A549 (cell line): ENCODE measurements around the gene ENO4. TPM values are rescaled to one million over a fixed set of nuclear protein-coding genes. Genes with fewer than 3 reads are reported as not detected.
A peak's percentile ranks its signal among the peaks of the same experiment; 100 is the strongest.

ENCODE experiments used
- ATAC-seq, 2 experiments: fragments of 200-7000 bp in 1 of 2; fragments of >200 bp in 1 of 2; cut with Nextera tagmentation in 1 of 2; cut with Tn5 transposase in 1 of 2; 3 replicates each; pipeline versions ENCODE4 v1.8.0 to v1.9.1; 2018 to 2020; ENCODE audit warnings: mild to moderate bottlenecking in 1 of 2, moderate library complexity in 1 of 2
- CTCF ChIA-PET: fragments of 300-600 bp; sonication (Branson Sonifier 250); formaldehyde crosslinking; extraction: SDS; loops from one replicate; lab custom pipeline; 2021; ENCODE audit warnings: antibody characterized with exemption, inconsistent platforms; lab: Yijun Ruan, JAX
- POLR2A ChIA-PET: fragments of 350-600 bp; formaldehyde crosslinking; extraction: SDS; loops from one replicate; lab custom pipeline; 2021; ENCODE audit warnings: antibody characterized with exemption, inconsistent platforms; lab: Yijun Ruan, JAX
- DNase-seq, 2 experiments: peaks; one replicate each; pipeline versions ENCODE4 v3.0.0 to v3.0.0-alpha.2; 2011 to 2016; ENCODE audit warnings: low read depth in 1 of 2, low spot score in 1 of 2
- FAIRE-seq: peaks from 2 replicates; lab custom pipeline; 2011; peaks lifted over from hg19 to GRCh38; lab: Jason Lieb, UNC
- H3K27ac ChIP-seq, 2 experiments: fragments of >200 bp; sonication (Bioruptor Twin); formaldehyde crosslinking; 3 replicates each; pipeline ENCODE4 v1.5.1; 2016 to 2017
- H3K4me1 ChIP-seq: fragments of >200 bp; sonication (Bioruptor Twin); formaldehyde crosslinking; 3 replicates; pipeline ENCODE4 v1.6.1; 2016
- H3K4me2 ChIP-seq: fragments of >200 bp; sonication (Bioruptor Twin); formaldehyde crosslinking; 3 replicates; pipeline ENCODE4 v1.6.1; 2016
- H3K4me3 ChIP-seq: fragments of >200 bp; sonication (Bioruptor Twin); formaldehyde crosslinking; 3 replicates; pipeline ENCODE4 v1.5.1; 2016
- H3K9me3 ChIP-seq: fragments of >200 bp; sonication (Bioruptor Twin); formaldehyde crosslinking; 3 replicates; pipeline ENCODE4 v1.6.1; 2016
- CBX8 ChIP-seq: fragments of 200-600 bp; sonication (generic); IDR thresholded peaks from 2 replicates; pipeline ENCODE4 v1.6.1; 2016
- CEBPB ChIP-seq, 2 experiments: fragments of >200 bp in 1 of 2; sonication (Bioruptor Twin) in 1 of 2; formaldehyde crosslinking in 1 of 2; IDR thresholded peaks; 2 replicates each; pipeline ENCODE4 v1.6.1; 2012 to 2016
- CHD2 ChIP-seq: fragments of 150-350 bp; IDR thresholded peaks from 2 replicates; pipeline ENCODE4 v1.6.1; 2014; ENCODE audit warnings: low read length; ENCODE audit not compliant: partially characterized antibody
- EHF ChIP-seq: fragments of 250-450 bp; sonication (Bioruptor Pico); IDR thresholded peaks from 2 replicates; pipeline ENCODE4 v1.5.0; 2020; ENCODE audit warnings: mild to moderate bottlenecking
- EHMT2 ChIP-seq: fragments of 200-600 bp; sonication (generic); IDR thresholded peaks from 2 replicates; pipeline ENCODE4 v1.6.1; 2016; ENCODE audit warnings: antibody characterized with exemption, low read depth, mild to moderate bottlenecking, moderate library complexity
- ESRRA ChIP-seq: fragments of 150-350 bp; IDR thresholded peaks from 2 replicates; pipeline ENCODE4 v1.6.1; 2014; ENCODE audit warnings: mild to moderate bottlenecking, low read length, borderline replicate concordance
- FOSB ChIP-seq: fragments of 250-450 bp; sonication (Bioruptor Pico); IDR thresholded peaks from 2 replicates; pipeline ENCODE4 v1.5.0; 2020; ENCODE audit warnings: mild to moderate bottlenecking, moderate library complexity
- KDM5A ChIP-seq: fragments of 200-600 bp; sonication (generic); IDR thresholded peaks from 2 replicates; pipeline ENCODE4 v1.6.1; 2016; ENCODE audit warnings: antibody characterized with exemption, mild to moderate bottlenecking
- MAFK ChIP-seq: fragments of 450-650 bp; IDR thresholded peaks from 2 replicates; pipeline ENCODE4 v1.6.1; 2014; ENCODE audit not compliant: partially characterized antibody
- MAZ ChIP-seq: fragments of 150-350 bp; IDR thresholded peaks from 2 replicates; pipeline ENCODE4 v1.6.1; 2014; ENCODE audit warnings: antibody characterized with exemption, low read depth, low read length, borderline replicate concordance
- MYC ChIP-seq: IDR thresholded peaks from 2 replicates; pipeline ENCODE4 v1.6.1; 2012; ENCODE audit warnings: mild to moderate bottlenecking, inconsistent platforms, low read length, improper control_type of control experiment, borderline replicate concordance
- NFE2L2 ChIP-seq: fragments of 150-350 bp; conservative IDR thresholded peaks from 2 replicates; pipeline ENCODE4 v1.6.1; 2014; ENCODE audit warnings: low read length
- RNF2 ChIP-seq: fragments of 200-600 bp; sonication (generic); IDR thresholded peaks from 2 replicates; pipeline ENCODE4 v1.6.1; 2016; ENCODE audit warnings: low read depth, mild to moderate bottlenecking, antibody characterized with exemption, moderate library complexity, borderline replicate concordance
- SMC3 ChIP-seq: fragments of >200 bp; sonication (Bioruptor Twin); formaldehyde crosslinking; IDR thresholded peaks from 3 replicates; pipeline ENCODE4 v1.6.1; 2018; ENCODE audit warnings: inconsistent platforms
- TP53 ChIP-seq: fragments of 250-450 bp; sonication (Bioruptor Pico); IDR thresholded peaks from 2 replicates; pipeline ENCODE4 v1.5.0; 2021; ENCODE audit warnings: mild to moderate bottlenecking, moderate library complexity
- WGBS: methylation state at CpG from one replicate; pipeline ENCODE4 v1.1.6; 2017; ENCODE audit errors: missing lambda C conversion rate; 5-methylcytosine and 5-hydroxymethylcytosine counted together
- polyA plus RNA-seq, 4 experiments: library from polyadenylated mRNA; depleted of rRNA in 3 of 4; stranded (reverse); fragments of >200 nt; fragmentation: RNase III in 1 of 4; extraction: RNeasy Plus Mini Kit Qiagen cat#74134 plus additional on column Dnase treatment in 1 of 4; gene quantifications; 2 replicates in 3 of 4; 3 replicates in 1 of 4; pipeline ENCODE4 v1.2.3, GENCODE V29; 2011 to 2017
- TF ChIP-seq, protein P1 (sequence below): IDR thresholded peaks from 2 replicates; pipeline ENCODE4 v1.6.1; 2012
- TF ChIP-seq, protein P2 (sequence below): fragments of >200 bp; sonication (Bioruptor Twin); formaldehyde crosslinking; IDR thresholded peaks from 3 replicates; pipeline ENCODE4 v1.6.1; 2016
- TF ChIP-seq, protein P3 (sequence below): fragments of 250-450 bp; sonication (Bioruptor Pico); IDR thresholded peaks from 2 replicates; pipeline ENCODE4 v1.5.0; 2021; ENCODE audit warnings: mild to moderate bottlenecking, moderate library complexity, borderline replicate concordance
- TF ChIP-seq, protein P4 (sequence below): fragments of >200 bp; sonication (Bioruptor Twin); formaldehyde crosslinking; IDR thresholded peaks from 3 replicates; pipeline ENCODE4 v1.5.1; 2016
- TF ChIP-seq, protein P5 (sequence below): fragments of 250-450 bp; sonication (Bioruptor Pico); IDR thresholded peaks from 2 replicates; pipeline ENCODE4 v1.5.0; 2020; ENCODE audit warnings: low read depth, mild to moderate bottlenecking, moderate library complexity
- TF ChIP-seq, protein P6 (sequence below): fragments of >200 bp; sonication (Bioruptor Twin); formaldehyde crosslinking; IDR thresholded peaks from 2 replicates; pipeline ENCODE4 v1.6.1; 2016

Gene ENO4
- polyA plus RNA-seq, 2 of the 4 experiments (the other 2 are of a cell fraction), result 0.39 to 0.47 TPM

DNA sequence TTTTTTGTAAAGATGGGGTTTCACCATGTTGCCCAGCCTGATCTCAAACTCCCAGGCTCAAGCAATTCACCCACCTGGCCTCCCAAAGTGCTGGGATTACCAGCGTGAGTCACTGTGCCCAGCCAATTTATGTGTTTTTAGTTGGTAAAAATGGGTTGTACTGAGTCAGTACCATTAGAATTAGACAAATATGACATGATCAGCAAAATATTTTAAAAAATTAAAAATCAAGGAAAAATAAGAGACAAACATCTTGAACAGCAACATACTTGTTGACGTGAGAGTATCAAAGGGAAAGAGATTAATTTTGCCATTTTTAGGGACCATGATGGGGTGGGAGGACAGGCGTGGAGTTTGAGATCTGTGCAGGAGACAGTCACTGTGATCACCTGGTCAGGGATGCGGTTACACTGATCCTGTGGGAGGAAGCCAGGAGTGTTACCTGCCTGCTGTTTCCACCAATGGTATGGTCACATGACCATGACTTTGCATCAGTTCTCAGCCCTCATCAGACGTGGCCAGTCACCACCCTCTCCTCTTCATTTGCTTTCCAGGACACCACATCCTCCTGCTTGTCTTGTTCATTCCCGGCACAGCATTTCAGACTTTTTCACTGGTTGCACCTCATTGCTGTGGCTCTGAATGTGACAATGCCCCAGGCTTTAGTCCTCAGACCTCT lies 29.2 kb upstream of the ENO4 start:
- no peak for FAIRE-seq
- Histone ChIP-seq H3K4me2 (no peak overlapping the region), H3K4me3 (no peak overlapping the region), H3K27ac (no peak overlapping the region), H3K4me1 (no peaks in the 10 kb centered on the region), H3K9me3 (no peaks in the 10 kb centered on the region)
- 73% methylated on average over 6 of the region's 6 CpGs for WGBS
- no peak for DNase-seq
- ChIA-PET CTCF (no interaction called here), POLR2A (no interaction called here)
- no peak for TF ChIP-seq FOSB (CRISPR knock-in tag)
- TF ChIP-seq MAFK, result peak; percentile 67
- ATAC-seq, result no peak

DNA sequence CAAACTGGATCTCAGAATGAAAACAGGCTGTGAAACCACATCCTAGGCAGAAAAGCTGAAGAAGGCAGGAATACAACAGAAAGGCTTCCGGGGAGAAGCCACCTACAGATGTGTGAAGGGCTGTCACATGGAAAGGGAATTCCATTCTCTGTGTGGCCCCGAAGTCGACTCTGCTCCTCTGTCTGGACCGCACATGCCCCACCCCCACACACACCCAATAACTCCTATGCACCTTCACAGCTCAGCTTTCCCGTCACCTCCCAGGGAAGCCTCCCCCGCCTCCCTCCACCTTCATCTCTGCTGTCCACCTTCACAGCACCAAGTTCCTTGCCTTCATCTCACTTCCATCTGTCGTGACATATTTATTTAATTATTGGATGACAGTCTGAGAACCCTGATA lies 23.4 kb upstream of the ENO4 start:
- 0 out of 3 replicates have a peak, but pooled peaks cover 3% of the 10 kb centered on the region for H3K4me1 ChIP-seq
- TF ChIP-seq NFE2L2, result no peak
- TF ChIP-seq, all 56 proteins: peak for 0
- DNase-seq (no peak), ATAC-seq (no peak), FAIRE-seq (no peak)
- no peak overlapping the region for H3K27ac ChIP-seq
- no peak overlapping the region for H3K4me2 ChIP-seq
- H3K4me3 ChIP-seq, result no peak overlapping the region
- 70% methylated on average over 7 of the region's 7 CpGs for WGBS
- ChIA-PET CTCF (no interaction called here), POLR2A (no interaction called here)
- no peaks in the 10 kb centered on the region for H3K9me3 ChIP-seq

DNA sequence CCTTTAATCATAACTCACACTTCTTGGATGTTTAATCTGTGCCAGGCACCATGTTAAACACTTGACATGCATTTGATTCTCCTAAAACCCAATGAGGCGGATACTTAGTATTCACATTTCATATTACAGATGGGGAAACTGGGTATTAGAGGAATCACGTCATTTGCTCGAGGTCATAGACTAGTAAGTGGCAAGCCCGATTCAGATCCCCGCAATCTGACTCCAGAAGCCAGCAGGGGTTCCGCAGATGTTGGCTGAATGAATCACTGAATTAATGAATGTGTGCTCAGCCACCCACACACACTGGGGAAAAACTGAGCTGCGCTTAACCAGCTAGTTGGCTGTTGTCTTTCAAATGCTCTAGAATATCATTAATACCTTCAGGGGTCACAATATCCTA lies 22.5 kb upstream of the ENO4 start:
- no peak overlapping the region for H3K27ac ChIP-seq
- no peak overlapping the region for H3K4me2 ChIP-seq
- WGBS, result 67% methylated on average over 7 of the region's 7 CpGs
- no peak overlapping the region for H3K4me3 ChIP-seq
- H3K9me3 ChIP-seq, result no peaks in the 10 kb centered on the region
- peak in 1 of 2 experiments; percentile 24; a peak in 2 of 6 replicates for ATAC-seq
- 0 out of 3 replicates have a peak, but pooled peaks cover 3% of the 10 kb centered on the region for H3K4me1 ChIP-seq
- DNase-seq, result no peak
- POLR2A ChIA-PET, result no interaction called here
- FAIRE-seq, result no peak
- CTCF ChIA-PET, result interaction anchor here (0.8 to 2.2 kb wide), 9 partner anchors 8 to 342 kb away, joined by 3 to 11 read pairs (median 5); no protein-coding TSS in a partner anchor
- TF ChIP-seq, protein P1, sequence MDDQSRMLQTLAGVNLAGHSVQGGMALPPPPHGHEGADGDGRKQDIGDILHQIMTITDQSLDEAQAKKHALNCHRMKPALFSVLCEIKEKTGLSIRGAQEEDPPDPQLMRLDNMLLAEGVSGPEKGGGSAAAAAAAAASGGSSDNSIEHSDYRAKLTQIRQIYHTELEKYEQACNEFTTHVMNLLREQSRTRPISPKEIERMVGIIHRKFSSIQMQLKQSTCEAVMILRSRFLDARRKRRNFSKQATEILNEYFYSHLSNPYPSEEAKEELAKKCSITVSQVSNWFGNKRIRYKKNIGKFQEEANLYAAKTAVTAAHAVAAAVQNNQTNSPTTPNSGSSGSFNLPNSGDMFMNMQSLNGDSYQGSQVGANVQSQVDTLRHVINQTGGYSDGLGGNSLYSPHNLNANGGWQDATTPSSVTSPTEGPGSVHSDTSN, result no peak
- TF ChIP-seq NFE2L2 (no peak), EHMT2 (no peak), CEBPB (IDR thresholded peaks at IDR 0.05) (no peak), MYC (no peak), EHF (CRISPR knock-in tag) (no peak), MAZ (no peak), ESRRA (no peak), CHD2 (no peak), RNF2 (no peak), TP53 (CRISPR knock-in tag) (no peak), KDM5A (no peak), SMC3 (no peak), CBX8 (no peak)
- TF ChIP-seq, protein P2, sequence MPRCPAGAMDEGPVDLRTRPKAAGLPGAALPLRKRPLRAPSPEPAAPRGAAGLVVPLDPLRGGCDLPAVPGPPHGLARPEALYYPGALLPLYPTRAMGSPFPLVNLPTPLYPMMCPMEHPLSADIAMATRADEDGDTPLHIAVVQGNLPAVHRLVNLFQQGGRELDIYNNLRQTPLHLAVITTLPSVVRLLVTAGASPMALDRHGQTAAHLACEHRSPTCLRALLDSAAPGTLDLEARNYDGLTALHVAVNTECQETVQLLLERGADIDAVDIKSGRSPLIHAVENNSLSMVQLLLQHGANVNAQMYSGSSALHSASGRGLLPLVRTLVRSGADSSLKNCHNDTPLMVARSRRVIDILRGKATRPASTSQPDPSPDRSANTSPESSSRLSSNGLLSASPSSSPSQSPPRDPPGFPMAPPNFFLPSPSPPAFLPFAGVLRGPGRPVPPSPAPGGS, result no peak
- TF ChIP-seq, protein P3, sequence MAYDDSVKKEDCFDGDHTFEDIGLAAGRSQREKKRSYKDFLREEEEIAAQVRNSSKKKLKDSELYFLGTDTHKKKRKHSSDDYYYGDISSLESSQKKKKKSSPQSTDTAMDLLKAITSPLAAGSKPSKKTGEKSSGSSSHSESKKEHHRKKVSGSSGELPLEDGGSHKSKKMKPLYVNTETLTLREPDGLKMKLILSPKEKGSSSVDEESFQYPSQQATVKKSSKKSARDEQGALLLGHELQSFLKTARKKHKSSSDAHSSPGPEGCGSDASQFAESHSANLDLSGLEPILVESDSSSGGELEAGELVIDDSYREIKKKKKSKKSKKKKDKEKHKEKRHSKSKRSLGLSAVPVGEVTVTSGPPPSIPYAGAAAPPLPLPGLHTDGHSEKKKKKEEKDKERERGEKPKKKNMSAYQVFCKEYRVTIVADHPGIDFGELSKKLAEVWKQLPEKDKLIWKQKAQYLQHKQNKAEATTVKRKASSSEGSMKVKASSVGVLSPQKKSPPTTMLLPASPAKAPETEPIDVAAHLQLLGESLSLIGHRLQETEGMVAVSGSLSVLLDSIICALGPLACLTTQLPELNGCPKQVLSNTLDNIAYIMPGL (CRISPR knock-in tag), result no peak
- TF ChIP-seq, protein P4, sequence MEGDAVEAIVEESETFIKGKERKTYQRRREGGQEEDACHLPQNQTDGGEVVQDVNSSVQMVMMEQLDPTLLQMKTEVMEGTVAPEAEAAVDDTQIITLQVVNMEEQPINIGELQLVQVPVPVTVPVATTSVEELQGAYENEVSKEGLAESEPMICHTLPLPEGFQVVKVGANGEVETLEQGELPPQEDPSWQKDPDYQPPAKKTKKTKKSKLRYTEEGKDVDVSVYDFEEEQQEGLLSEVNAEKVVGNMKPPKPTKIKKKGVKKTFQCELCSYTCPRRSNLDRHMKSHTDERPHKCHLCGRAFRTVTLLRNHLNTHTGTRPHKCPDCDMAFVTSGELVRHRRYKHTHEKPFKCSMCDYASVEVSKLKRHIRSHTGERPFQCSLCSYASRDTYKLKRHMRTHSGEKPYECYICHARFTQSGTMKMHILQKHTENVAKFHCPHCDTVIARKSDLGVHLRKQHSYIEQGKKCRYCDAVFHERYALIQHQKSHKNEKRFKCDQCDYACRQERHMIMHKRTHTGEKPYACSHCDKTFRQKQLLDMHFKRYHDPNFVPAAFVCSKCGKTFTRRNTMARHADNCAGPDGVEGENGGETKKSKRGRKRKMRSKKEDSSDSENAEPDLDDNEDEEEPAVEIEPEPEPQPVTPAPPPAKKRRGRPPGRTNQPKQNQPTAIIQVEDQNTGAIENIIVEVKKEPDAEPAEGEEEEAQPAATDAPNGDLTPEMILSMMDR, result no peak
- TF ChIP-seq, protein P5, sequence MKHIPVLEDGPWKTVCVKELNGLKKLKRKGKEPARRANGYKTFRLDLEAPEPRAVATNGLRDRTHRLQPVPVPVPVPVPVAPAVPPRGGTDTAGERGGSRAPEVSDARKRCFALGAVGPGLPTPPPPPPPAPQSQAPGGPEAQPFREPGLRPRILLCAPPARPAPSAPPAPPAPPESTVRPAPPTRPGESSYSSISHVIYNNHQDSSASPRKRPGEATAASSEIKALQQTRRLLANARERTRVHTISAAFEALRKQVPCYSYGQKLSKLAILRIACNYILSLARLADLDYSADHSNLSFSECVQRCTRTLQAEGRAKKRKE (CRISPR knock-in tag), result no peak
- TF ChIP-seq, protein P6, sequence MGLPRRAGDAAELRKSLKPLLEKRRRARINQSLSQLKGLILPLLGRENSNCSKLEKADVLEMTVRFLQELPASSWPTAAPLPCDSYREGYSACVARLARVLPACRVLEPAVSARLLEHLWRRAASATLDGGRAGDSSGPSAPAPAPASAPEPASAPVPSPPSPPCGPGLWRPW, result no peak
